Activated naive CD8-positive, alpha-beta T cell (primary cell): ENCODE data around the gene NPSR1.

Experiments
- H3K27ac Mint-ChIP-seq: one replicate; pipeline ENCODE4 v1.8.0; 2021; ENCODE audit warnings: mixed read lengths
- H3K27me3 Mint-ChIP-seq: one replicate; pipeline ENCODE4 v1.8.0; 2021; ENCODE audit warnings: mixed read lengths
- H3K36me3 Mint-ChIP-seq: one replicate; pipeline ENCODE4 v1.8.0; 2021; ENCODE audit warnings: mixed read lengths
- H3K4me1 Mint-ChIP-seq: one replicate; pipeline ENCODE4 v1.8.0; 2021; ENCODE audit warnings: low read depth, mixed read lengths
- H3K4me3 Mint-ChIP-seq: one replicate; pipeline ENCODE4 v1.8.0; 2021; ENCODE audit warnings: mild to moderate bottlenecking, mixed read lengths
- H3K9me3 Mint-ChIP-seq: one replicate; pipeline ENCODE4 v1.8.0; 2021; ENCODE audit warnings: low read depth, mixed read lengths

Gene NPSR1

DNA sequence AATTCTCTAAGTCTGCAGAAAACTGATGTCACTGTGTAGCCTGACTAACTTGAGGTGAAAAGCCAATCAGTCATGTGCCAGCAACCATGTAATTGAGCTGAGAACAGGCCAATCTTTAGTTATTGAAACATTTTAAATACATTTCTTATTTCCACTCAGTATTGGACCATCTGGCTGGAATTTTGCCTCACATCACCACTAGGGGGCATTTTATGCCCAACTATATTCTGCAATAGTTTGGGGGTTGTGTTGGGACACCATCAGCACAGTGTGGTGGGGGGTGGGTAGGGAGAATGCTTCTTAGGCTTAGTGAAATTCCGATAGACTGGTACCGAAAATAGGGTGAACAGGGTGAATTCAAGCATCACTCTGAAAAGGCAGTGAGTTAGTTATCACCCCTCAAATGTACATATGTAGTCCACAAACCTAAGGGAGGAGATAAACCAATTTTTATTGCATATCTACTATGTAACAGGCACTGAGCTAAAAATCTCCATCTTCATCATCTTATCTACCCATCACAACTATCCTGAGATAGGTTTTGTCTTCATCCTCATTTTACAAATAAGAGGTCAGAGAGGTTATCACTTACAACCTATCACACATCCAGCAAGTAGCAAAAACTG lies 17.8 kb downstream of the NPSR1 start:
- no peaks in the 10 kb centered on the region for H3K36me3 Mint-ChIP-seq
- H3K9me3 Mint-ChIP-seq, result no peaks in the 10 kb centered on the region
- H3K27me3 Mint-ChIP-seq, result peaks cover 3% of the 10 kb centered on the region
- H3K4me1 Mint-ChIP-seq, result no peaks in the 10 kb centered on the region
- H3K27ac Mint-ChIP-seq, result no peak overlapping the region
- no peak overlapping the region for H3K4me3 Mint-ChIP-seq

DNA sequence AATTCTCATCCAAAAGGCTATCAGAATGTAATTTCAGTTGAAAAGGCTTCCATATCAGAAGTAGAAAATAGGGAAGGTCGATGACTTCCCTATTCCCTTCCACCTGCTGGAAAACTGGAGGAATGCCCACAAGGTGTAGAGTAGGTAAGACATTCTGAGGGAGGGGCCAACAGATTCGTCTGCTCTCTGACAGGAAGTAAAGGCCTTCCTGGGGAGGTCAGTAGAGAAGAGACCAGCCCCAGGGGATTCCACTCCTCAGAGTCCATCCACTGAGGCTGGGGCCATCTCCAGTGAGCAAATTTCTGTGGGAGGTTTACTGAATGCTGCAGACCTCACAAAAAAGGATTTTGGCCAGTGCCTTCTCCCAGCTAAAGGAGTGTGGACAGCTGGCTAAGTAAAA lies 19.5 kb downstream of the NPSR1 start:
- Mint-ChIP-seq H3K36me3 (no peaks in the 10 kb centered on the region), H3K4me3 (no peak overlapping the region), H3K9me3 (no peaks in the 10 kb centered on the region), H3K27ac (no peak overlapping the region), H3K4me1 (no peaks in the 10 kb centered on the region), H3K27me3 (peaks cover 3% of the 10 kb centered on the region)

DNA sequence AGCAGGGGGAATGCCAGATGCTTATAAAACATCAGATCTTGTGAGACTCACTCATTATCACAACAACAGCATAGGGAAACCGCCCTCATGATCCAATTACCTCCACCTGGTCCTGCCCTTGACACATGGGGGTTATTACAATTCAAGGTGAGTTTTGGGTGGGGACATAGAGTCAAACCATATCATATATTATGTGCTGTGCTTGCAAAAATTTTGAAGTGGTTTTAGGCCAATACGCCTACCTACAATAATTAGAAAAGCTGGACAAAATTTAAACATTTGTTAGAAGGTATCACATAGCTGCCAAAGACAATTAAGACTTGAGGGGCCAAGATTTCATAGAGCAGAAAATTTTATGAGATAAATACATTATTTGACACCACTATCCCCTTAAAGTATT lies 29.5 kb downstream of the NPSR1 start:
- no peak overlapping the region for H3K27ac Mint-ChIP-seq
- H3K9me3 Mint-ChIP-seq, result peaks cover 17% of the 10 kb centered on the region
- no peaks in the 10 kb centered on the region for H3K4me1 Mint-ChIP-seq
- H3K36me3 Mint-ChIP-seq, result no peaks in the 10 kb centered on the region
- H3K4me3 Mint-ChIP-seq, result no peak overlapping the region
- H3K27me3 Mint-ChIP-seq, result peaks cover 7% of the 10 kb centered on the region

DNA sequence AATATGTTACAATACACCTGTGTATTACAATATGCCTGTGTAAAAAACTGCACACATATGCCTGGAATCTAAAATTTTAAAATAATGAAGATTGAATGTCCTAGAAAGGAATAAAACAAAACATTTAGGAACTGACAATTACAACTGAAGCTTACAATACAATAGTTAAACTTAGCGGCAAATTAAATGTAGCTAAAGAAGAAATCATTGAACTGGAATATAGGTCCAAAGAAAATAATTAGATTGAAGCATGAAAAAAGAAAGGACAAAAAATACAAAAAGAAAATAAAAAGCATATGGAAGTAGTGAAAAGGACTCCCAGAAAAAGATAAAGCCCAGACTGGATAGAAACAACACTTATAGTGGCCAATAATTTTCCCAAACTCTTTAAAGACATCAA lies 38.4 kb downstream of the NPSR1 start:
- no peak overlapping the region for H3K4me3 Mint-ChIP-seq
- H3K27ac Mint-ChIP-seq, result no peak overlapping the region
- peaks cover 25% of the 10 kb centered on the region for H3K9me3 Mint-ChIP-seq
- H3K27me3 Mint-ChIP-seq, result no peaks in the 10 kb centered on the region
- no peaks in the 10 kb centered on the region for H3K4me1 Mint-ChIP-seq
- peaks cover 4% of the 10 kb centered on the region for H3K36me3 Mint-ChIP-seq

DNA sequence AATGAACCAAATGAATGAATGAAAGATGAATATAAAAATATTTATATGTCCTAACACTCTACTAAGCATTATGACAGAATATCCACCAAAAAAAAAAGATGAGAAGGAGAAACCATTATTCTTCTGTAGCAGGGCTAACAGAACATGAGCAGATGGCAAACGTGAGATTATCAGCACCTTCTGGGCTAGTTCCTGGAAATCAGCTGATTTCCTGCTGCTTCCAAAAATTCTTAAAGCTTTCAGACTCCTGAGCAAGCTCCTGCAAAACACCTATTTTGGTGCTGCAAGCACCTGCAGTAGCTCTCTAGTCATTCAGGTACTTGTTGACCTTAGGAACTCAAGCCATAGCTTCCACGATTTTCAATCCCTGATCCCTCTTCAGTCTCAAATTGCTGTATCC lies 51.8 kb downstream of the NPSR1 start:
- Mint-ChIP-seq H3K27me3 (peaks cover 2% of the 10 kb centered on the region), H3K9me3 (no peaks in the 10 kb centered on the region), H3K4me3 (no peak overlapping the region), H3K27ac (no peak overlapping the region), H3K4me1 (no peaks in the 10 kb centered on the region), H3K36me3 (no peaks in the 10 kb centered on the region)

DNA sequence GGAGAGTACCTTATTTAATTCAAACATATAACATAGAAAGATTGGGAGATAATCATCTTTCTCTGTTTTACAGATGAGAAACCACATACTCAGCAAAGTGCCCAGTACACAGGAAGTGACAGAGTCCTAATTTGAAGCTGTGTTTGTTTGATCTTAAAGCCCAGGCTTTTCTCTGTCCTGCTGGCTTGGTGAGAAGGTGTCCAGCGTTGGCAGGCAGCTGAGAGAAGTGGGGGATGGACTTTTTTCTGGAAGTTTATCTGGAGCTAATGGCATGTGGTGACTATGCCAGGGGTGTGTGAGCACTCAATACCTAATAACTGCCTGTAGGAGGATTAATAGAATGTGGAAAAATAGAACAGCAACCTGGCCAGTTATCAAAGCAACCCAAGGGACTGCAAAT lies 60.8 kb downstream of the NPSR1 start:
- peaks cover 10% of the 10 kb centered on the region for H3K4me1 Mint-ChIP-seq
- H3K4me3 Mint-ChIP-seq, result no peak overlapping the region

DNA sequence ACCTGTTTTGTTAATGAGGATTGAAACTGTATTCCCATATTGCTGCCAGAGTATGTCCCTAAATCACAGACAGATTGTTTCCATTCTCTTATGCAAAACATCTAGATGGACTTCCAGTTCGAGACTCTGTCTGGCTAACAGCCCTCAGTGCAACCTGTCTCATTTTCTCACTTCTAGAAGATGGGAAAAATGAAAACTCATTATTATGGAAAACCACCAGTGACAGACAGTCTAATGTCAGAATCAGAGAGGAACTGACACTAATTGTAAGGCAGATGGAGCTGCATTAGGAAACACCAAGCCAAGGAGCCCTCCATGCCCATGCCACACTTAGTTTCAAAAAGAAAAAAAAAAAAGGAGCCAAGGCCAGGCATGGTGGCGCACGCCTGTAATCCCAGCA lies 61.6 kb downstream of the NPSR1 start:
- H3K4me3 Mint-ChIP-seq, result no peak overlapping the region
- no peaks in the 10 kb centered on the region for H3K9me3 Mint-ChIP-seq

More for the DNA sequence above, 60.8 kb downstream of the NPSR1 start:
- Mint-ChIP-seq H3K27me3 (no peaks in the 10 kb centered on the region), H3K9me3 (no peaks in the 10 kb centered on the region), H3K27ac (no peak overlapping the region), H3K36me3 (no peaks in the 10 kb centered on the region)

DNA sequence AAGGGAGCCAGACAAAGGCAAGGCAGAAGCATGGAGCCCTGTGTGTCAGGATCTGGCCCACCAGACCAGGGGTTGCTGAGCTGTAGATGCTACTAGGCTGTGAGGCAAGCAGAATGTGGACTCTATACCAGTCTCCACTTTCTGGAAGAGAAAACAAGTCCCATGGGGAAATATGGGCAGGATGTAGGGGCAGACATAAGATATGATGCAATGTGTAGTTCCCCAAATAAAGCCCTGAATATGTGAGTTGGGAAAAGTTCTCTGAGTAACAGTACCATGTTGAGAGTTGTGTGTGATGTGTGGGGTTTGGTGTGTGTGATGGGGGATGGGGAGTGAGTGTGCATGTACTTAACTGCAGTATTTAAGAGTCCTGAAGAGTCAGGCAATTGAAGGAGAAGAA lies 62.3 kb downstream of the NPSR1 start:
- H3K27ac Mint-ChIP-seq, result no peak overlapping the region
- H3K27me3 Mint-ChIP-seq, result no peaks in the 10 kb centered on the region
- H3K9me3 Mint-ChIP-seq, result no peaks in the 10 kb centered on the region
- no peaks in the 10 kb centered on the region for H3K36me3 Mint-ChIP-seq
- H3K4me1 Mint-ChIP-seq, result peaks cover 19% of the 10 kb centered on the region
- H3K4me3 Mint-ChIP-seq, result no peak overlapping the region

More for the DNA sequence above, 61.6 kb downstream of the NPSR1 start:
- no peak overlapping the region for H3K27ac Mint-ChIP-seq
- H3K36me3 Mint-ChIP-seq, result no peaks in the 10 kb centered on the region
- H3K4me1 Mint-ChIP-seq, result peaks cover 17% of the 10 kb centered on the region
- no peaks in the 10 kb centered on the region for H3K27me3 Mint-ChIP-seq

DNA sequence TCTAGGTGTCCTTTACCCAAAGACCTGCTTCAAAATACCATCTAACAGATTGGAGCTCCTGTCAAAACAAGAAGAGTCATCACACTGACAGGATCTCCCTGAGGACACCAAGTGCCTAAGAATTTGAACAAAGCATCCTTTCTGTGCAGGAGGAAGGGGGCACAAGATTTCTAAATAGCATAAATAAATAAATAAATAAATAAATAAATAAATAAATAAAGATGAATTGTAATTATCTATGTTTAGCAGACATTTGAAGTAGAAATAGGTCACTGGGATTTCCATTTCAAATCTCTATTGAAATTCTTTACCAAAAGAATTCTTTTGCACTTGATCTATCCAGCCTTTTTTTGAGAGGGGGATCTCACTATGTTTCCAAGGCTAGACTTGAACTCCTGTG lies 65.3 kb downstream of the NPSR1 start:
- Mint-ChIP-seq H3K4me1 (peaks cover 19% of the 10 kb centered on the region), H3K4me3 (no peak overlapping the region), H3K27me3 (no peaks in the 10 kb centered on the region), H3K36me3 (no peaks in the 10 kb centered on the region), H3K9me3 (no peaks in the 10 kb centered on the region), H3K27ac (no peak overlapping the region)

DNA sequence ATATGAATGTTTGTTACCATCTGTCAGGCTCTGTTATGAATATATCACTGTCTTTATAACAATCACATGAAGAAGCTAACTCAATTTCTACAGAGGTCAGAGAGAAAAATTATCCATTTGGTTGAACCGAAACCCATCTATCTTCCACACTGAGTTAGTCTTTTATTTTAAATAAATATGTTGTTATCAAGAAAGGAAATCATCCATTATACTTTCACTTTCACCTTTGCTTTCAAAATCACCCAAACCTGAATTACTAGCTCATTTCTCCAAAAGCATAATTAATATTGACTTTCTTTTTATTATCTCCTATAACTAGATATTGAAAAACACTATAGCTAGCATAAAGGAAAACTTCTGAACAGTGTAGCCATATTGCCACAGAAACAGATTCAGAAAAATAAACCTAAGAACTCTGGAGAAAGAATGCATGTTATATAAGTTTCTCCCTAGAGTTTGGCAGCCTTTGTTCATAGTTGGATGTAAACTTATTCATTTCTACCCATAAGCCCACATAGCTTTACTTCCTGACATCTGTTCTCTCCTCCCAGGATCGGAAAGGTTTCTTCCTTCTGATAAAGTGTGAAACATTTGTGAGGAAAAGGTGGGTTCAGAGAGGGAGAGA lies 66.0 kb downstream of the NPSR1 start:
- peak overlapping the region; percentile 36 for H3K27ac Mint-ChIP-seq
- H3K36me3 Mint-ChIP-seq, result no peaks in the 10 kb centered on the region
- no peaks in the 10 kb centered on the region for H3K9me3 Mint-ChIP-seq
- peak overlapping the region; percentile 55 for H3K4me3 Mint-ChIP-seq
- H3K27me3 Mint-ChIP-seq, result no peaks in the 10 kb centered on the region
- peaks cover 17% of the 10 kb centered on the region for H3K4me1 Mint-ChIP-seq

DNA sequence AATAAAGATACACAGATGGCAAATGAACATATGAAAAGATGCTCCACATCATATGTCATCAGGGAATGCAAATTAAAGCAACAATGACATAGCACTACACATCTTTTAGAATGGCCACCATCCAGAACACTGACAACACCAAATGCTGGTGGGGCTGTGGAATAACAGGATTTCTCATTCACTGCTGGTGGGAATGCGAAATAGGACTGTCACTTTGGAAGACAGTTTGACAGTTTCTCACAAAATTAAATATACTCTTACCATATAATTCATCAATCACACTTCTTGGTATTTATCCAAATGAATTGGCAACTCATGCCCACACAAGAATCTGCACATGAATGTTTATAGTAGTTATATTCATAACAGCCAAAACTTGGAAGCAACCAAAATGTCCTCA lies 68.2 kb downstream of the NPSR1 start:
- Mint-ChIP-seq H3K4me1 (peaks cover 17% of the 10 kb centered on the region), H3K4me3 (no peak overlapping the region), H3K9me3 (no peaks in the 10 kb centered on the region), H3K27ac (no peak overlapping the region), H3K27me3 (peaks cover 2% of the 10 kb centered on the region), H3K36me3 (no peaks in the 10 kb centered on the region)

DNA sequence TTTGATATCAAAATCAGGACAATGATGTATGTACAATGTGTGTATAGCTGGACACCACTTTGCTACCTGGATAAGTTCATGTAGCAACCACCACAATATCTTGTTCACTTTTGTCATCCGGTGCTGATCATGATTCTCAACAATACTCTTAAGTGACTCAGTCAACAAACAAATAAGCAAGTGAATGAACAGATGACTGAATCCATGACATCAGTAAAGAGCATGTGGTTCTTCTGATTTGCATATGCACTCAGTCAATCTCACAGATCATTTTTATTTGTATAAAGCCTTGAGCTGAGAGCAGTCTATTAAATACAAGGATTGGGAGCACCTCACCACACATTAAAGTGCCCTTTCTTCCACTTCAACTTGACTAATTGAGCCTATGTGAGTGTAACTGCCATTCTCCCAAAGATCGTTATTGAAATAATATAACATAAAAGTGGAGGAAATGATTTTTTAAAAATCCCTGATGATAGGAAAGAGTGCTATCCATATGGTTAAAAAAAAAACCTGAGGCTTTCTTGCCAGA lies 69.5 kb downstream of the NPSR1 start:
- Mint-ChIP-seq H3K4me3 (no peak overlapping the region), H3K4me1 (peaks cover 14% of the 10 kb centered on the region), H3K36me3 (no peaks in the 10 kb centered on the region), H3K9me3 (no peaks in the 10 kb centered on the region), H3K27ac (no peak overlapping the region), H3K27me3 (peaks cover 4% of the 10 kb centered on the region)

DNA sequence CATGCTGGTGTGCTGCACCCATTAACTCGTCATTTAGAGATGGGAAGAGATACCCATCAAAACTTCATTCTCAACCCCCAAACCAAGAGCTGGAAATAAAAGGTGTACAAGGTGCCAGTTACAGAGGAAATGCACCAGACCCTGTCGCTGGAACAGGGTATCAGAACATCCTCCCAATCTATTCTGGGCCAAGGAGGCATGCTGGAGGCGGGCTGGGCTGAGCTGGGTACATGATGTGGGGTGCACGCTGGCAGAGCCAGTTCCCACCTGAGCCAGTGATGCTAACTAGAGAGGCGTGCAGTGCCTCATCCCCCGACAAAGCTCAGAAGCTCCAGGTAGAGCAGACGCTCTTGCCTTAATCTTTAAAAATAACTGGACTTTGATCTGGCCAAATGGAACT lies 70.1 kb downstream of the NPSR1 start:
- no peaks in the 10 kb centered on the region for H3K9me3 Mint-ChIP-seq
- peaks cover 4% of the 10 kb centered on the region for H3K27me3 Mint-ChIP-seq
- H3K4me3 Mint-ChIP-seq, result no peak overlapping the region
- no peak overlapping the region for H3K27ac Mint-ChIP-seq
- H3K36me3 Mint-ChIP-seq, result no peaks in the 10 kb centered on the region
- H3K4me1 Mint-ChIP-seq, result peaks cover 11% of the 10 kb centered on the region

DNA sequence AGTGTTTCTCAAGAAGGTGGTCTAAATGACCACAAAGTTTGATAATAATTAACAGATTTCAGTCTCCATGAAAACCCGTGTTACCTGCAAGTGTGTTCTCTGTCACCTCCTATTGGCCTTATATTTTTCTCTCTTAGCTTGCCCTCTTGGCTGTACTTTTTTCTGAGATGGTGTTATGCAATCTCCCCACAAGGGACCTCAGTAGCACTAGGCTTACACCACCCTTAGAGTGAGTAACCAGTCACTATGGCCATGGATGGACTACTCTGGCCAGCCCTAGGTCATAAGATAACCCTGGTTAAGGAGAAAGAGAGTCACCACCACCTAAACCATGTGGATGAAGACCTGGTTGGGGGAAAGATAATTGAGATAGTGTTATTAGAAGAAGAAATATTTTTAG lies 76.8 kb downstream of the NPSR1 start:
- Mint-ChIP-seq H3K36me3 (no peaks in the 10 kb centered on the region), H3K9me3 (no peaks in the 10 kb centered on the region), H3K27me3 (peaks cover 4% of the 10 kb centered on the region), H3K4me1 (no peaks in the 10 kb centered on the region), H3K27ac (no peak overlapping the region), H3K4me3 (no peak overlapping the region)

DNA sequence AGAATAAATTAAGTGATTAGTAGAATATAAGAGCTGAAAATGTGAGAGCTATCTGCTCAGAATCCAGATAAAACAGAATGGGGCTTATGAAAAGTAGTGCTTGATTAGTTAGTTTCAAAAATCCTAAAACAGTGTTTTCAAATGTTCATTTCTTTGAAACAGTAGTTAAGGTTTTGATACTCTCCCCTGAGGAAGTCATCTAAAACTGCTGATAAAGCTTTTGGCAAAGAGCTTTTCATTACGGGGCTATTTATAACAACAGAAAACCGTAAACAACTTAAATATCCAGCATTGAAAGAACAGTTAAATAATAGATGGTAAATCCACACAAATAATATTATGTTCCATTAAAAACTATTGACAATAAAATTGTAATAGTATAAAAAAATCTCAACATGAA lies 77.5 kb downstream of the NPSR1 start:
- H3K4me3 Mint-ChIP-seq, result no peak overlapping the region
- H3K27me3 Mint-ChIP-seq, result peaks cover 4% of the 10 kb centered on the region
- H3K27ac Mint-ChIP-seq, result no peak overlapping the region
- H3K4me1 Mint-ChIP-seq, result no peaks in the 10 kb centered on the region
- no peaks in the 10 kb centered on the region for H3K9me3 Mint-ChIP-seq
- H3K36me3 Mint-ChIP-seq, result no peaks in the 10 kb centered on the region
